Fibroblast of gingiva (primary cell): Measurements from ENCODE around the gene RTEL1.
"Not testable (repeated sequence)": the region's sequence is repeated elsewhere in the genome, so short reads cannot be mapped to it uniquely, and the experiment has no call there.

Source experiments
- DNase-seq: peaks from one replicate; pipeline ENCODE4 v3.0.0-alpha.2; 2011; ENCODE audit warnings: low read depth

RTEL1 gene

DNA sequence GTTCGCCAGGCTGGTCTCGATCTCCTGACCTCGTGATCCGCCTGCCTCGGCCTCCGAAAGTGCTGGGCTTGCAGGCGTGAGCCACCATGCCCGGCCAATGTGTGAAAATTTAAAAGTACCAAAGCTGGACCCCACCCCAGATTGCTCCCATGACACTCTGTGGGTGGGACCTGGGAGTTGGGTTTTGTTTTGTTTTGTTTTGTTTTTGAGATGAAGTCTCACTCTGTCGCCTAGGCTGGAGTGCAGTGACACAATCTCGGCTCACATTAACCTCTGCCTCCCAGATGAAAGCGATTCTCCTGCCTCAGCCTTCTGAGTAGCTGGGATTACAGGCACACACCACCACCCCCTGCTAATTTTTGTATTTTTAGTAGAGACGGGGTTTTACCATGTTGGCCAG is 13.6 kb downstream of the RTEL1 start:
- DNase-seq, result not testable (repeated sequence)

DNA sequence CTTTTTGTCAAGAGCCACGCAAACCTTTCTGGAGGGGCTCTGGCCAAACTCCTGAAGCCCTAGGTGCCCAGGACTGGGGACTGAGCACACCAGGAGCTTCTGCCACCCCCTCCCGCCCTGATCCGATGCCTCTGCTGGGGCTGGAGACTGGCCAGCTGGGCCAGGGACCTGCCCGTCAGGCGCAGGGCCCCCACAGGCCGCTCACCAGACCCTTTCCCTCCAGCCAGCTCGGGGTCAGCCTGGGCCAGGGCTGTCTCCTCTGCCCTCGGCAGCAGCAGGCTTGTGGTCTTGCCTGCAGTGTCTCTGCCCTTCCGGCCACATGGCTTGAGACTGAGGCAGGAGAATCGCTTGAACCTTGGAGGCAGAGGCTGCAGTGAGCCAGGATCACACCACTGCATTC is 14.6 kb downstream of the RTEL1 start:
- DNase-seq, result no peak

DNA sequence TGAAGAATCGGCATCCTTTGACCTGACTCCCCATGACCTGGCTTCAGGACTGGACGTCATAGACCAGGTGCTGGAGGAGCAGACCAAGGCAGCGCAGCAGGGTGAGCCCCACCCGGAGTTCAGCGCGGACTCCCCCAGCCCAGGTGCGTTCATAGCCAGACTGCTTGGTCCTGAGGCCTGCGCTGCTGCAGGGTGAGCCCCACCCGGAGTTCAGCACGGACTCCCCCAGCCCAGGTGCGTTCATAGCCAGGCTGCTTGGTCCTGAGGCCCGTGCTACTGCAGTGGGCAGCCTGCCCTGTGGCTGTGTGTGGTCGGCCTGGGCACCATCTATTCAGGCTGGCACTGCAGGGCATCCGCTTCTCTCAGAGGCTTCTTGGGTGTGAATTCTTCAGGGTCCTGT is 15.8 kb downstream of the RTEL1 start:
- DNase-seq, result no peak

DNA sequence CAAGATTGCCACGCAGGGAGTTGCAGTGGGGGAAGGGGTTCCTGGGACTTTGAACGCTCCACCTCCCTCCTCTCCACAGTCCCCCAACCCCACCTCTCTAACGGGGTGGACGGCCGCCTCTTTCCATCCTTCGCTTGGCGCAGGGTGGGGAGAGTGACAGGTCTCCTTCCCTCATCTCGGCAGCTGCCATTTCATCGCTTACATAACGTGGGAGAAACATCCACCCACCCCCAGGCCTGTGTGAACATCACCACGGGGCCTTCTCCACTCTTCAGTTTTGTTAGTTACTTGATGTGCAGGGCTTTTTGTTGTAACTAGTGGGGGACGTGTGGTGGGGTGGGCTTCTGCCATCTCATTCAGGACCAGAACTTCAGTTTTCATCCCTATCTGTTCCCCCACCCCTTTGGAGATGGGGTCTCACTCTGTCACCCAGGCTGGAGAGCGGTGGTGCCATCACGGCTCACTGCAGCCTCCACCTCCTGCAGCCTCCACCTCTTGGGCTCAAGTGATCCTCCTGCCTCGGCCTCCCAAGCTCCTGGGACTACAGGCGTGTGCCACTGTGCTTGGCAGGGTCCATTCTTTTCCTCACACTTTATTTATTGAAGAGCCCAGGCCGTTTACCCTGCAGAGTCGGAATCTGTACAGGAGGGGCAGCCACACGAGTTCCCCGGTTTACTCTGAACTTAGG is 17.7 kb downstream of the RTEL1 start:
- no peak for DNase-seq

DNA sequence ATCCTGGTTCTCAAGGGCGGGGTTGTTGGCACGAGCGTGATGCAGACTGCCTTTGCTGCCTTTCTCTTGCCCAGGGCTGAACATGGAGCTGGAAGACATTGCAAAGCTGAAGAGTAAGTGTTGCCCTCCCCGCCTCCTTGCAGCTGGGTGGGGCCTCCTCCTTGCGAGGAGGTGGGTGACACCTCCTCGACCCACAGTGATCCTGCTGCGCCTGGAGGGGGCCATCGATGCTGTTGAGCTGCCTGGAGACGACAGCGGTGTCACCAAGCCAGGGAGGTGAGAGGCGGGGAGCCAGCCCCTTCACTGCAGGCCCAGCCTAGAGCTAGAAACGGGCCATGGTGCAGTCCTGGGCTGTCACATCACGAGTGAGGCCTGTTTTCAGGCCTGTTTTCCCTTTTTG is 20.0 kb downstream of the RTEL1 start:
- DNase-seq, result no peak

DNA sequence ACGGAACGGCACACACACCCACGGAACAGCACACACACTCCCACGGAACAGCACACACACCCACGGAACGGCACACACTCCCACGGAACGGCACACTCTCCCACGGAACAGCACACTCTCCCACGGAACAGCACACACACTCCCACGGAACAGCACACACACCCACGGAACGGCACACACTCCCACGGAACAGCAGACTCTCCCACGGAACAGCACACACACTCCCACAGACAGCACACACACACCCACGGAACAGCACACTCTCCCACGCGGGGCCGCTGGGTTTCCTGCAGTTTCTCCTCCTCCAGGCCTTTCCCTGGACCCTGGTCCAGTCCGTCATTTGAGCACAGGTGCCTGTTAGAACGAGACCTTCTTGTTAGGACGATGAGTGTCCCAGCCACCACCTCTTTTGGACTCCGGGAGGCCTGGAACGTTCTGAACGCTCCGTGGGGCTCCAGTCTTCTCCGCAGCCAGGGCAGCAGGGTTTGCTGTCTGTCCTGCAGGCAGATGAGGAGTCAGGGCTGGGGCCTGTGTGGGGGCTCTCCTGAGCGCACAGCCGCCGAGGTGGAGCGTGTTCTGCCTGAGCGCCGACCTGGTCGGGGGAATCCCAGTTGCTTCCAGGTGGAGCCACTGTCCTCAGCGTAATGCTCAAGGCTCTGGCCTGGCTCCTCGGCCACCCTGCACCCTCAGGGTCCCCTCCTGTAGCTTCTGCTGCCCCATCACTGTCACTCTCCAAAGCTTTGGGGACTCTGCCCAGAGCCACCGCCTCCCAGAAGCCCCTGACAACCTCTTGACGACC is 20.8 kb downstream of the RTEL1 start:
- no peak for DNase-seq

DNA sequence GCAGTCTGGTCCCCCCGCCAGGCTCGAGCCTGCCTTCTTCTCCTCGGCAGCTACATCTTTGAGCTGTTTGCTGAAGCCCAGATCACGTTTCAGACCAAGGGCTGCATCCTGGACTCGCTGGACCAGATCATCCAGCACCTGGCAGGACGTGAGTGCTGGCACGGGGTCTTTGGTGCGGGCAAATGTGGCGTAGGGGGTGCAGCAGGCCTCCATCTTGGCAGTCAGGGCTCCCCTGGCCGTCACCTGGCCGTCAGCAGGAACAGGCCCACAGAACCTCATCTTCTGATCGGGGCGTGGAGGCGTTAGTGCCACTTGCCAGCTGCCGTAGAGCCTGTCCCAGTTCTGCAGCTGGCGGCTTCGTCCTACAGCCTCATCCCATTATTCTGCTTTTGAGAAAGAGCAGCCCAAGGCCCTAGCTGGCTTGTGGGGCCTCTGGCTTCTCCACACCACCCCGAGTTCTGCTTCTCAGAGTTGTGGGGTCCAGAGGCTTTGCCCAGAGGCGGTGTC is 21.7 kb downstream of the RTEL1 start:
- no peak for DNase-seq

DNA sequence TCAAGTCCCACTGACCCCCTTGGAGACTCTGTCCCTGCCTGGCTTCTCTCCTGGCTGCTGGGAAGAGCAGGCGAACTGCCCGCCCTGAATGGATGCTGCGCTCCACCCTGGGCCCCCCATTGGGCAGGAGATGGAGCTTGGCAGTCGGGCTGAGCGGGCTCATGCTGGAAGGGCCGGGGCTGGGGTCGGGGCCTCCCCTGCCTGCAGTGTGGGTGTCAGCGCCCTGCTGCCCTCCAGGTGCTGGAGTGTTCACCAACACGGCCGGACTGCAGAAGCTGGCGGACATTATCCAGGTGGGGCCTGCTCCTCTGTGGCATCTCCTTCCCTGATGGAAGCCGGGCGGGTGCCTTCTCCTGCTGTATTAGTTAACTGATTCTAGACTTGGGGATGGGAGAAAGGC is 22.3 kb downstream of the RTEL1 start:
- DNase-seq, result no peak

DNA sequence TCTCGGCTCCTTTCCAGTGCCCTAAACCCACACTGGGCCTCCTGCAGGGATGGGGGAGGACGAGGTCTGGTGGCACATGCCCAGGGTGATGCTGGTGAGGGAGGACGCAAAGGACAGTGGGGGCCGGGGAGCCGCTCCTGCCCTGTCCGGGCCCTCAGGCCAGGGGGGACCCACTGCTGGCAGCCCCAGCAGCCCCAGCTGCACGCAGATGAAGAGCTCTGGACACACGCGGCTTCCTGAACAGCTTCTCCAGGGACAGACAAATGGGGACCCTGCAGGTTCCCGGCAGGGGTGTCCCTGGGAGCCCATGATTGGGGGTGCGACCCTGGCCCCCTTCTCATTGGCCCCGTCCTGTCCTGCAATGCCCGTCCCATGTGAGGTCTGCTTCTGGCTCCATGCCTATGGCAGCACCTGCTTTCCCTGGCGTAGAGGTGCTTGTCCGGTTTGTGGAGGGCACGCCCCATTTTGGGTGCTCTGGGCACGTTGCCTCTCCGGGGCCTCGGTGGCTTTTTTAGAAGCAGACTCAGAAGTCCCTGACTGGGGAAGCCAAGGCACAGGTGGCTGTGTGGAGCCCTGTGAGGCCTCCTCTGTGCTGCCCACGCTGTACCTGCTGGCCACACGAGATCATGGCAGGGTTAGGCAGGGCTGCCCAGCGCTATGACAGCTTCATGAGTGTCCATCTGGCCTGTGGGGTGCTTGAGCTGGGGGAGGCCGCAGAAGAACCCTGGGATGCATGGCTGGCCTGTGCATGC is 22.9 kb downstream of the RTEL1 start:
- DNase-seq, result no peak

DNA sequence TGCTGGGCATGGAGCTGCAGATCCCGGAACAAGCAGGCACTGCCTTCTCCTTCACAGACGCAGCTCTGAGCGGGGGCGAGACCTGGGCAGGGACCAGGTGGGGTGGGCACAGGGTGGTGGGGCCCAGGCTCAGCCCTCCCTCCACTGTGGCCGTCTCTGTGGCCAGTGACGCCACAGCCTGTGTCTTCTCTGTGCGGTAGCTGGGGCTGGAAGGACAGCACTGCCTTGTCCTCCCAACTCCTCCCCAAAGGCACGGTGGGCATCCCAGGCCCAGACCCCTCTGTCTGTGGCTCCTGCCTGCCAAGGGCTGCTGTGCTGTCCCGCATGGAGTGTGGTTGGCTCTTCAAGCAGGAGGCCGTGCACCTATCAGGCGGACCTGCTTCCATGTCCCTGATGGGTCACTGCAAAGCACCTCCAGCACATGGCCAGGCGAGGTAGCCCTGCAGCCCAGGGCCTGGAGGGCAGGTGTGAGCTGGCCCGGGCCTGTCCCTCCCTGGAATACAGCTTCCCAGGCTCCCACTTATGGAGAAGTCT is 23.6 kb downstream of the RTEL1 start:
- DNase-seq, result no peak

DNA sequence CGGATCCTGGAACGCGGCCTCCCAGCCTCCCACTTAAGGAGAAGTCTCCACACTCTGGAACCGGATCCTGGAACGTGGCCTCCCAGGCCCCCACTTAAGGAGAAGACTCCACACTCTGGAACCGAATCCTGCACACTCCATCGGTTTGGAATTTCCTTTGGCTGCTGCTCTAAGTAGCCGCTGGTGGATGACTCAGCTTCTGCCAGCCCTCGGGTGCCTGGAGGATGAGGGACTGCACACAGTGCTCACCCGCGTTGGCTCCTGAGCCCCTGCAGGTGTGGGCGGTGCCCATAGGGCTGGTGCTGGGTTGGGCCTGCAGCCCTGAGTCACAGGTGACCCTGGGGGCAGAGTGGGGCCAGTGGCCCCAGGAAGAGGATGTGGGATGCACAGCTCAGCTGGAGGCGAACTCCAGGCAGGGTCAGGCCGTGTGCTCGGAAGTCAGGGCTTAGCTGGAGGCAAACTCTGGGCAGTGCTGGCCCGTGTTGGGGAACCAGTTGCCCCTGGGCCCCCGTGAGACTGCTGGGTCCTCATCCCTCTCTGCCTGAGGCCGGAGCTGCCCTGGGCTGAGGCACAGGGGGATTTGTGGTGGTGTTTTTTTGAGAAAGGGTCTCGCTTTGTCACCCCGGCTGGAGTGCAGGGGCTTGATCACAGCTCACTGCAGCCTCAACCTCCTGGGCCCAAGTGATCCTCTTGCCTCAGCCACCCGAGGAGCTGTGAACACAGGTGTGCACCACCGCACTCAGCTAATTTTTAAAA is 24.4 kb downstream of the RTEL1 start:
- DNase-seq, result peak; percentile 95

DNA sequence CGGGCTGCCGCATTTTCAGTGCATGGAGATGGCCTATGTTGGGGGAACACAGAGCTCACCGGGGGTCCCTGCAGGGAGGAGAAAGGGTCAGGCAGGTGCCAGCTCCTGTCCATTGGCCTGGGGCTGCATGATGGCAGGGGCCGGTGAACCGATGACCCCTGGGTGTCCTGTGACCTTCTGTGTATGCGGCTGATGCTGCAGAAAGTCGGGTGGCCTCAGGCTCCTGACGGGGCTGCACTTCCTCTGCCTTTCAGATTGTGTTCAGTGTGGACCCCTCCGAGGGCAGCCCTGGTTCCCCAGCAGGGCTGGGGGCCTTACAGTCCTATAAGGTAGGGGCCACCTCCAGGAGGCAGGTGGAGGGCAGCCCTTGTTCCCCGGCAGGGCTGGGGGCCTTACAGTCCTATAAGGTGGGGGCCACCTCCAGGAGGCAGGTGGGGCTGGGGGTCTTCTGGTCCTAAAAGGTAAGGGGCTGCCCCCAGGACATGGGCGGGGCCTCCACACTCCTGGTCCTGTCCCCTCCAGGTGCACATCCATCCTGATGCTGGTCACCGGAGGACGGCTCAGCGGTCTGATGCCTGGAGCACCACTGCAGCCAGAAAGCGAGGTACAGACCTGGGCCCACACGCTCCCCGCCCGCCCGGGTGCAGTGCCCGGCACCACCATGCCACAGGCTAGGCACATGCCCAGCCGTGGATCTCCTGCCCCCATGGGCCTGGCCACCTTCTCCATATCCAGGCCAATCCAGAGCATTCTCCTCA is 27.3 kb downstream of the RTEL1 start:
- DNase-seq, result no peak

DNA sequence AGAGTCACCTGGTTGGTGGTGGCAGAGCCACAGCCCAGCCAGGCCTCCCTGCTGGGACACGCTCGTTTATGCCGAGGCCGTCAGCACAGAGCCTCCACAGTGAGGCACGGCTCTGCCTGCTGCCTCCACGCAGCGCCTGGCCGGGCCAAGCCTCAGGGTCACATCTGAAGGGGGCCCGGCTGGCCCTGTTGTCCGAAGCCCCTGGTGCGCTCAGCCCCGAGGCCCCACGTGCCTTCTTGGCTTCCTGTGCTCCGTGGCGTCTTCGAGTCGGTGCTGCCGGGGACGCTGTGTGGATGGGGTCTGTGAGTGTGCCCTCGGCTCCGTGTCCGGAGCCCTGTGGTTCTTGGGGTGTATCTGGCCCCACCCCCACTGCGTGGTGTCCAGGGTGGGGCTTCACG is 28.0 kb downstream of the RTEL1 start:
- no peak for DNase-seq

DNA sequence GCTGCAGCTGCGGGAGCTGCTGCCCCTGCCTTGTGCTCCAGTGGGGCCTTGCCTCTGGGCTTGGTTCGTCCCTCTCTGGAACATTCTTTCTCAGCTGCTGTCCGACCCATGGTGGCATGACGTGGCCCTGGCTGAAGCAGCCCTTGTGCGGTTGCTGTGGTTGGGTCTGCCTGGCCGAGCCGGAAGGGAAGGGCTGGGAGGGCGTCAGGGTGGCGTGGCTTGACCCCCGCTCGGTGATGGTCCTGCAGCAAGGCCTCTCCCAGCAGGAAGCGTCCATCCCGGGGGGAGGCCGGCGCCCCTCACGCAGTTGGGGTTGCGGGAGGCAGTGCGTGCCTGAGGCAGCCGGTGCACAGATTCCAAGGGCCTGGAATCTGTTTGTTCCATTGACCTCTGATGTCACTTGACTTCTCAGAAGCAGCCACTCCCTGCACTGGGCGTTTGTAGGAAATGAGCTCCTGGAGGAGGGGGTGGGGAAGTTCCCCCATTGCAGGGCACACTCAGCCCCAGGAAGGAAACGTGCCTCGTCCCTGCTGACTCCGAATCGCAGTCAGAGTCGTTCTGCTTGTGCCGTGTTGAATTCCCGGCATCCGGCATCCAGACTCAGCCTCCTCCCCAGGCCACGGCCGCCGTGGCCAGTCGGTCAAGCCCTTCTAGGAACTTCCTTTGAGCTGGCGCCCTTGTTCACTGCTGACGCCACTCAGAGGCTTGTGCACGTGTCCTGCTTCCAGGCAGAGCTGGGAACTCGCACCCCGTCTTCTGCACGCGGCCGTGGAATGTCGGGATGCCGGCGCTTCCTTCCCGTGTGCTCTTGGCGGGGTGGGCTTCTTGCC is 28.6 kb downstream of the RTEL1 start:
- peak; percentile 85 for DNase-seq

DNA sequence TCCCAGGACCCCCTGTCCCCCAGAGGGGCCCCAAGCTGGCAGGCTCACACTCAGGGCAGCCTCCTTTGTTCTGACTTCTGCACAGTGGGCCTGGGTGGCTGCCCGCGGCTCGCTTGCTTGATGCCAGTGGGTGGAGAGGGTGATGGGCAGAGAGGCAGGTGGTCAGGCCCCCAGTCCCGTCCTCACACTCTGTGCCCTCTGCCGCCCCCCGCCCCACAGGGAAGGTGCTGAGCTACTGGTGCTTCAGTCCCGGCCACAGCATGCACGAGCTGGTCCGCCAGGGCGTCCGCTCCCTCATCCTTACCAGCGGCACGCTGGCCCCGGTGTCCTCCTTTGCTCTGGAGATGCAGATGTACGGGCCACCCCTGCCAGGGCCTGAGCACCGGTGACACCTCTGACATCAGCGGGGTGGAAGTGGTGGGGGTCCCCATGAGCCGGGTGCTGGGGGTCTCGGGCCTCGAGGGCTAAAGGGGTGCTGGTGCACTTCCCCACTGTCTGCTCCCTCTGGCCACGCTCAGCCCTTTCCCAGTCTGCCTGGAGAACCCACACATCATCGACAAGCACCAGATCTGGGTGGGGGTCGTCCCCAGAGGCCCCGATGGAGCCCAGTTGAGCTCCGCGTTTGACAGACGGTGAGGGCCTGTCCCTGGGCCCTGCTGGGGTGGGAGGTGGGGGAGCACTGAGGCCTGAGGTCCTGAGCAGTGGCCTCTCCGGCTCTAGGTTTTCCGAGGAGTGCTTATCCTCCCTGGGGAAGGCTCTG is 29.5 kb downstream of the RTEL1 start:
- DNase-seq, result no peak

DNA sequence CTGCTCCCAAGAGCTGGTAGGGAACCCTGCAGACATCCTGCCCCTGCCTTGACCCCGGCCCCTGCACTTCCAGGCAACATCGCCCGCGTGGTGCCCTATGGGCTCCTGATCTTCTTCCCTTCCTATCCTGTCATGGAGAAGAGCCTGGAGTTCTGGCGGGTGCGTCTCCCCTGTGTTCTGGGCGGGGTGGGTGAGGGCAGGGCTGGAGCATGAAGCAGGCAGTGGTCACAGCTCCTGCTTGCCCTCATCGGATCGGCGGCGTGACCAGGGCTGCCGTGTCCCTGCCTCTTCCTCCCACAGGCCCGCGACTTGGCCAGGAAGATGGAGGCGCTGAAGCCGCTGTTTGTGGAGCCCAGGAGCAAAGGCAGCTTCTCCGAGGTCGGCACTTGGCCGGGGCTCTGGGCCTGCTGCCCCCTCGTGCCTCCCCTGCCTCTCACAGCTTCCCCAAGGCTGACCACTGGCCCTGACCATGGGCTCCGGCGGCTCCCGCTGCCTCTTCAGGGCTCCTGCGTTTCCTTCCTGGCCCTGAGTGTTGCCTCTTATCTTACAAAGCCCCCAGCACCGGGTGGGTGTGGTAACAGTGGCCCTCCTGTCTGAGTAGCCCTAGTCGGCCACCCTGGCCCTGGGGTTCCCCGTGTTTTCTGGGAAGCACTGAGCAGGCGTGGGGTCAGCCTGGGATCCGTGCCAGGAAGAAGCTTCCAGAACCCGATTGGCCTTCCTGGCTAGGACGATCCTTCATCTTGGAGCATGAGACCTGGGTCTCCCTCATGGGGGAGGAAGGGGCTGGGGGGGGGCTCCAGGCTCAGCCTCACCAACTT is 30.3 kb downstream of the RTEL1 start:
- DNase-seq, result no peak

DNA sequence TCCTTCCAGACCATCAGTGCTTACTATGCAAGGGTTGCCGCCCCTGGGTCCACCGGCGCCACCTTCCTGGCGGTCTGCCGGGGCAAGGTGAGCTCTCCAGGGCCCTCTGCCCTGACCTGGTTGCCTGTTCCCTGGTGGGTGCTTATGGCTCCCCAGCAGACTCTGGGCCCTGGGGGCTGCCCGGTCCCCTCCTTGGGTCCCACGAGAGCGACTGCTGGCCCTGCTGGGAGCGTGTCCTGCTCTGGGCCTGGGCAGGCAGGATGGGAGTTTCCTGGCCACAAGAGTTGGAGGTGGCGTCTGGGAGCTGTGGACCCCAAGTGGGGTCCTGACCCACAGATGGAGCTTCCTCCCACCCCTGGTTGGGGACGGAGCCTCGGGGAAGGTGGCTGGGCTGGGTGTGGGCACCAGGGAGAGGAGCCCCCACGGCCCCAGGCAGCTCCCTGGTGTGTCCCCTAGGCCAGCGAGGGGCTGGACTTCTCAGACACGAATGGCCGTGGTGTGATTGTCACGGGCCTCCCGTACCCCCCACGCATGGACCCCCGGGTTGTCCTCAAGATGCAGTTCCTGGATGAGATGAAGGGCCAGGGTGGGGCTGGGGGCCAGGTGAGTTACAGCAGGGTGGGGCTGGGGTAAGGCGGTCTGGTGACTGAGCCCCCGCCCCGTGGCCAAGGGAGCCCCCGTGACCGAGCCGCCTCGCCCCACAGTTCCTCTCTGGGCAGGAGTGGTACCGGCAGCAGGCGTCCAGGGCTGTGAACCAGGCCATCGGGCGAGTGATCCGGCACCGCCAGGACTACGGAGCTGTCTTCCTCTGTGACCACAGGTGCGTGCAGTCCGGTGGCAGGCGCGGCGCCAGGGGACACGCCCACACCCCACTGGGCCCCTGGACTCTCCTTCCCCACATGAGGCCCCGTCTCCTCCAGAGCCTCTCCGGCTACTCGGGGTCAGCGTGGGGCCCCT is 31.2 kb downstream of the RTEL1 start:
- no peak for DNase-seq
